Measurements from ENCODE around the gene SYTL3.
"Not testable (repeated sequence)": the region's sequence is repeated elsewhere in the genome, so short reads cannot be mapped to it uniquely, and the experiment has no call there.

DNA sequence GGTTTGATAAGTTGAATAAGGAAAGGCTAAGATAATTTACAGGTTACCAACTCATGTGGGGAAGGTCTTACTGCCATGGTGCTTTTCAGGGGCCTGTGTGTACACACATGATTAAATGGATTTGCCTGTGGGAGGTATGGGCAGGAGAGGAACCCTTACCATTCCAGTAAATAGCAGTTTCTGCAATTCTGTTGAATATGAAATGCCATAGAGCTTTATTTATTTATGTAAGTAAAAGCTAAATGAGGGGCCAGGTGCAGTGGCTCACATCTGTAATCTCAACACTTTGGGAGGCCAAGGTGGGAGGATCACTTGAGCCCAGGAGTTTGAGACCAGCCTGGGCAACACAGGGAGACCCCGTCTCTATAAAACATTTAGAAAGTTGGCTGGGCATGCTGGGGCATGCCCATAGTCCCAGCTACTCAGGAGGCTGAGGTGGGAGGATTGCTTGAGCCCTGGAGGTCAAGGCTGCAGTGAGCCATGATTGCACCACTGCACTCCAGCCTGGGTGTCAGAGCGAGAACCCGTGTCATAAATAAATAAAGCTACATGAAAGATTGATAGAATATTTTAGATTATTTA lies 17.2 kb upstream of the SYTL3 start:
- TF ChIP-seq, protein P1, sequence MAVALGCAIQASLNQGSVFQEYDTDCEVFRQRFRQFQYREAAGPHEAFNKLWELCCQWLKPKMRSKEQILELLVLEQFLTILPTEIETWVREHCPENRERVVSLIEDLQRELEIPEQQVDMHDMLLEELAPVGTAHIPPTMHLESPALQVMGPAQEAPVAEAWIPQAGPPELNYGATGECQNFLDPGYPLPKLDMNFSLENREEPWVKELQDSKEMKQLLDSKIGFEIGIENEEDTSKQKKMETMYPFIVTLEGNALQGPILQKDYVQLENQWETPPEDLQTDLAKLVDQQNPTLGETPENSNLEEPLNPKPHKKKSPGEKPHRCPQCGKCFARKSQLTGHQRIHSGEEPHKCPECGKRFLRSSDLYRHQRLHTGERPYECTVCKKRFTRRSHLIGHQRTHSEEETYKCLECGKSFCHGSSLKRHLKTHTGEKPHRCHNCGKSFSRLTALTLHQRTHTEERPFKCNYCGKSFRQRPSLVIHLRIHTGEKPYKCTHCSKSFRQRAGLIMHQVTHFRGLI (CRISPR knock-in tag; IDR thresholded peaks at IDR 0.05) = not testable (repeated sequence)
- TF ChIP-seq, protein P2, sequence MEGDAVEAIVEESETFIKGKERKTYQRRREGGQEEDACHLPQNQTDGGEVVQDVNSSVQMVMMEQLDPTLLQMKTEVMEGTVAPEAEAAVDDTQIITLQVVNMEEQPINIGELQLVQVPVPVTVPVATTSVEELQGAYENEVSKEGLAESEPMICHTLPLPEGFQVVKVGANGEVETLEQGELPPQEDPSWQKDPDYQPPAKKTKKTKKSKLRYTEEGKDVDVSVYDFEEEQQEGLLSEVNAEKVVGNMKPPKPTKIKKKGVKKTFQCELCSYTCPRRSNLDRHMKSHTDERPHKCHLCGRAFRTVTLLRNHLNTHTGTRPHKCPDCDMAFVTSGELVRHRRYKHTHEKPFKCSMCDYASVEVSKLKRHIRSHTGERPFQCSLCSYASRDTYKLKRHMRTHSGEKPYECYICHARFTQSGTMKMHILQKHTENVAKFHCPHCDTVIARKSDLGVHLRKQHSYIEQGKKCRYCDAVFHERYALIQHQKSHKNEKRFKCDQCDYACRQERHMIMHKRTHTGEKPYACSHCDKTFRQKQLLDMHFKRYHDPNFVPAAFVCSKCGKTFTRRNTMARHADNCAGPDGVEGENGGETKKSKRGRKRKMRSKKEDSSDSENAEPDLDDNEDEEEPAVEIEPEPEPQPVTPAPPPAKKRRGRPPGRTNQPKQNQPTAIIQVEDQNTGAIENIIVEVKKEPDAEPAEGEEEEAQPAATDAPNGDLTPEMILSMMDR (IDR thresholded peaks at IDR 0.05 in 2 of 3, conservative IDR thresholded peaks at IDR 0.05 in 1 of 3; ENCODE audit: insufficient read depth in 2 of 3, low read depth in 1 of 3, low read length in 3 of 3) = not testable (repeated sequence)
- not testable (repeated sequence) for TF ChIP-seq ZZZ3 (IDR thresholded peaks at IDR 0.05)

Data from K562 (cell line).